ENCODE measurements around the gene HACD2.

Gene HACD2

GRCh38 chr3:123479891-123480290 is 105.0 kb downstream of the HACD2 start:
- no peak for DNase-seq

- no peak for DNase-seq
Observed at GRCh38 chr3:123478314-123478713, 106.5 kb downstream of the HACD2 start.

DNA sequence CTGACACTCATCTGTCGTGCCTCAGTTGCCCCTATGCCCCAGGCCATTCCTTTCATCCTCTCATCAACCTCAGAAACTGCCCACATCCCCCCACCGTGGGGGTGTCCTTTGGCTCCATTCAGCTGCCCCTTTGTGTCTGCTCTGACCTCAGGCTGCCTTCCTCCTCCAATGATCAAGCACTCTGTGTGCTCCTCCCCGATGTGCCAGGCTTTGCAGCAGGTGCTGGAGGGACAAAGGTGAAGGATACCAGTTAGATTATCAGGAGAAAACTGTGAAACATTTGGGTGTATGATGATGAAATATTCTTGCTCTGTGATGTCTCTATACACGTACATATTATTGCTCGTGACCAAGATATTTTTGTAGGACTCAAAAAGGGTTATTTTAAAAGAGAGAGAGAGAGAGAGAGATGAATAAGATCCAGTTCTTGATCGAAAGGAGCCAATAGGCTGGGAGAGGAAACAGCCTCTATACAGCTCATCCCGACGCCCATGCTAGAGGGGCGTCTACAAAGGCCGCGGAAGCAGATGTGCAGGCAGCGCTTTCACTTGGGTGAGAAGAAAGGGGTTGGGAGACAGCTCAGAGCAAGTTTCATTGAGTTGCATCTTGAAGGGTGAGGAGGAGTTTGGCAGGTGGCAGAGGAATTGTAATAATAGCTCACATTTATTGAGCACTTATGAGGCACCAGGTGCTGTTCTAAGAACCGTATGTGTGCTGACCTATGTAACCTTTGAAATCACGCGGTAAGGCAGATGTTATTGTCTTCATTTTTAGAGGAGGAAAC is 107.7 kb downstream of the HACD2 start:
- DNase-seq = no peak

DNA sequence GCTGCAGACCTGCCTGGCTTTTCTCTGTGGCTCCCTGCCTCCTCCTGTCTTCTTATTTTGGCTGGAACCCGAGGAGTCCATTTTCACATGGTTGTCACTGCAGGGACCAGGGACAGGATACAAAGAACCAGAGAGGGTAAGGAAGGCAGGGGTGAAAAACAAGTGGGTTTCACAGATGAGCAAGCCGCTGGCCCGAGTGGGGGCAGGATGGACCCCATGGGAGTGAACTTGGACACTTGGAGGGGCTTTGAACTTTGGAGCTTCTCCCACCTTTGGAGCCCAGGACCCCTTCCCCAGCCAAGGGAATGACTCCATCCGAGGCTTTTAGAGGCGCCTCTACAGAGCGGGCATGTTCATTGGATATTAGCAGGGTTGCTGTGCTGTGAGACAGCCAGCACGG is 109.1 kb downstream of the HACD2 start:
- DNase-seq = no peak

- no peak for DNase-seq
Observed at GRCh38 chr3:123471106-123471505, 113.7 kb downstream of the HACD2 start.

GRCh38 chr3:123469323-123469995 is 115.4 kb downstream of the HACD2 start:
- no peak for DNase-seq

GRCh38 chr3:123467046-123467445 is 117.8 kb downstream of the HACD2 start:
- DNase-seq = no peak

- DNase-seq = no peak
Observed at GRCh38 chr3:123464211-123464610, 120.6 kb downstream of the HACD2 start.

- DNase-seq = no peak
Observed at GRCh38 chr3:123459862-123460261, 125.0 kb downstream of the HACD2 start.

DNA sequence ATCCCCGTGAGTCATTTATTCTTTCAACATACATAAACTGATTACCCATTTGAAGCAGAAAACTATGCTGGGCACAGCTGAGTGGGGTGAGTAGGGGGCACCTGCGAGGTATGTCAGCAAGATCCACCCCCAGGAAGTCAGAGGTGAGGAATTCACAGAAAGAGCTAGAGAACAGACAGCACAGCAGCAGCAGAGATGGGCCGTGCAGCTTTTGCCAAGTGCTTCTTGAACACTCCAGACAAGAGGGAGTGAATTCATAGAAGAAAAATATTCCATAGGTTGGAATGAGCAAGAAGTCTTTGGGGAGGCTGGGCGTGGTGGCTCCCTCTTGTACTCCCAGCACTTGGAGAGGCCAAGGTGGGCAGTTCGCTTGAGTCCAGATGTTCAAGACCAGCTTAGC is 126.6 kb downstream of the HACD2 start:
- DNase-seq = no peak

DNA sequence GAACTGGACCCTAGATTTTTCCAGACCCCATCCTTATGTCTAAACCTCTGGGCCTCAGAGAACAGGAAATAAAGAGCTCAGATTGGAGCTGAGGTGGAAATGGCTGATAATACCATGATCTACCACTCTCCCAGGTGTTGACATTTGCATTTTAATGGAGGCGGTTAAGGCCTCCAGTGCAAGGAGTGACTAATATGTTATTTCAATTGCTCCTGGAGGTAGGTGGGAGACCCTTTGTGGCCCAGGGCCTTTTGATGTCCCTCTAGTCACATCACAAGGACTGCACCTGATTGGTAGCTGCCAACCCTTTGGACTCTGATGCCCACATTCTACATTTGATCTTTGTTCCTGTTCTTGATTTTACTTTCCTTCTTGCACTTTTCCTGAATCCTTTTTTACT is 127.0 kb downstream of the HACD2 start:
- no peak for DNase-seq

DNA sequence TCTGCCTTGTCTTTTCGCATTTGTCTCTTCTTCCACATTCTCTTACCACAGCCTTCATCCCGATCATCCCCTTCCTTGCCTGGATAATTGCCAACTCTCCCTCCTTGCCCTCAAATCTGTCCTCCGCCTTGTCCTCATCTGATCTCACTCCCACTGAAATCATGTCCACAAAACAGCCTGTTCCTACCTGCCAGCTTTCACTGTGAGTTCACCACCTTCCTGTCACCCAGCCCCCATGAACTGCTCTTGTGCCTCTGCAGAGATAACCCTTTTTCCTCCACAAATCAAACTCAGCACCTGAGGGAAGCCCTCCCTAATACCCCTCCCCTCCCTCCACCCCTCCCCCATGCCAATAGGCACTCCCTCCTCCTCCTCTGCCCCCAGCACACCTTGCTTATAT is 131.2 kb downstream of the HACD2 start:
- DNase-seq = no peak

- no peak for DNase-seq
Observed at GRCh38 chr3:123451186-123451585, 133.7 kb downstream of the HACD2 start.

DNA sequence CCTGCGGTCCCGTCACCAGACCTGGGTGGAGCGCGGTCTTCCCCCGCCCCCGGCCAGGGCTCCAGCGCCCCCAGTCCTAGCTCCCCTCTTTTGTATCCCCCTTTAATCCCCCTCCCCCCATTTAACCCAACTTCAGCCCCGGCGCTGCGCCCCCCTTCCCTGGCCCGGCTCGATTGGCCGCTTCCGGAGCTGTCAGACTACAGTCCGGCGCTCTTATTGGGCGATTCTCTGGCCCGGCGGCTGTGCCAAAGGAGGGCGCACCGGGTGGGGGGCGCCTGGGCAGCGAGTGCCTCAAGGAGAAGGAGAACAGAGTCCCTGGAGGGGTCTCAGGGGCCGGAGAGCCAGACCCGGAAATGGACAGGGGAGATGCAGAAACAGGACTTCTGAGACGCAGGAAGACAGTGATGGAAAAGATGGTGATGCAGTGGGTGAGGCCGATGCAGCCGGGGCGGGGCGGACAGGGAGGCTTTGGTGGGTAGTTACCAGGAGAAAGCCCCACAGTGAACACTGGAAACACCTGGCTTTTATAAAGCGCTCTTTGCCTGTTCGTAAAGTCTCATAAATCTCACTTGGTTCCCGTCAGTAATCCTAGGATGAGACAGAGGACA is 134.8 kb downstream of the HACD2 start:
- DNase-seq = no peak

DNA sequence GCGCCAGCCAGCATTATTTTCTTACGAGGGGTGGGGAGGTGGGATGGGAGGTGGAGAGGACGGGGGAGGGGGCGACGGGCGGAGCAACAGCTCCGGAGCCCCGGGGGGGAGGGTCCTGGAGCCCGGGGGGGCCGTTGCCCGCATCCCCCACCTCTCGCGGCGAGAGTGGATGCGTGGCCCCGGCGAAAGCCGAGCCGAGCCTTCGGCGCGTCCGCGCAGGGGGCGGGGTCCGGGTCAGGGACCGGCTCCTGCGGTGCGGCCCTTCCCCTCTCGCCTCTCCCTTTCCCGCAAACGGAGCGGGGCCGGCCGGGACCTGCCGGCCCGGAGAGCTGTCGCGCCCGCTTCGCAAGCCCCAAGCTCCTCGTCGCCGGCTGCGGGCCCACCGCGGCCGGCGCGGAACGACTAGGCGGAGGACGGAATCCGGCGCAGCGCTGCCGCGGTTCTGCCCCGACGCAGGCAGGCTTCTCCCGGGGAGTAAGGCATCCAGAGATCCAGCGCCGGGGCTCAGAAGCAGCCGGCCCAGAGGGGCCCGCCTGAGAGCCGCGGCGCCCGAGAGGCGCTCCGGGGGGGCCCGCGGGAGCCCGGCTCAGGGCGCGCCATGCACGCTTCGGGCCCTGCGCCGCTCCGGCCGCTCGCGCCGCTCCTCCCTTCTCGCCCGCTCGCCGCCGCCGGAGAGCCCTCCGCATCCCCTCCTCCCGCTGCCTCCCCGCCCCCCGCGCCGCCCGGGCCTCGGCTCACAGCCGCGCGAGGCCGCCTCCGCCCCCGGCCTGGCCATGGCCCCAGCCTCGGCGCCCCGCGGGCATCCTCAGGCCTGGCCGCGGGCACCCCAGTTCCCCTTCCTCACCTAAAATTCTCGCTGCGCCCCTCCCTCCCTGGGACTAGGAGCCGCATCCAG is 135.5 kb downstream of the HACD2 start:
- DNase-seq = no peak

GRCh38 chr3:123448536-123449101 is 136.2 kb downstream of the HACD2 start, which contains the start of gene ADCY5:
TSS of gene ADCY5 (minus strand) at chr3:123449090. CDS start at chr3:123448545, 545 bp downstream.
- DNase-seq = no peak

DNA sequence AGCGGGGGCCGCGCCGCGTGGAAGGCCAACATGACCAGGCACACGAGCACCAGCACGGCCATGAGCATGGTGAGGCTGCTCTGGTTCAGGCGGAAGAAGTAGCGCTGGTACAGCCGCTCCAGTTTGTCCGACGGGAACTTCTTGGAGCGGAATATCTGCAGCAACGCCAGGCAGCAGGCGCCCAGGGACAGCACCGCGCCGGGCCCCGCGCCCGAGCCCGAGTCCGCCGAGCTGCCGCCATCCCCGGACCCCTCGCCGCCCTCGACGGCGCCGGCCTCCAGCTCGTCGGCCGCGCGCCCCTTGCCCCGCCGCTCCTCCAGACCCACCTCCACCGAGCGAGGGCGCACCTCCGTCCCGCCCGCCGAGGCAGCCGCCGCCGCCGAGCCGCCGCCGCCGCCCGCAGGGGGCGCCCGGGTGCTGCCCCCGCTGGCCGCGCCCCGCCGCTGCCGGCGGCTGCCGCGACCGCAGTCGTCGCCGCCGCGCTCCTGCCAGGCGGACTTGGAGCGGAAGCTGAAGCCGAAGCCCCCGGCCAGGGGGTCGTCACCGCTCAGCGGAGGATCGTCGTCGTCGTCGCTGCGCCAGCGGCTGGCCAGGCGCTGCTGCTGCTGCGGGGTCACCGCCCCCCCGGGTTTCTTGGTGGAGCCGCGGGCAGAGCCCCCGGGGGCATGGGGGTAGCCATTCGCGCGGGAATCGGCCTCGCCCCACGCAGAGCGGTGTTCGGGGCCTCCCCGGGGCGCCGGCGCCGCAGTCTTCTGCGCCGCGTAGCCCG is 136.9 kb downstream of the HACD2 start:
- no peak for DNase-seq

- no peak for DNase-seq
Observed at GRCh38 chr3:123447416-123447748, 137.5 kb downstream of the HACD2 start.

- DNase-seq = no peak
Observed at GRCh38 chr3:123446610-123447109, 138.2 kb downstream of the HACD2 start.

GRCh38 chr3:123446210-123446609 is 138.6 kb downstream of the HACD2 start:
- no peak for DNase-seq

GRCh38 chr3:123445702-123446101 is 139.2 kb downstream of the HACD2 start:
- DNase-seq = no peak

- no peak for DNase-seq
Observed at GRCh38 chr3:123444744-123445143, 140.1 kb downstream of the HACD2 start.
